ENCODE data around the gene IQCH. TPM values are rescaled to one million over a fixed set of nuclear protein-coding genes. Genes with fewer than 3 reads are reported as not detected.

Gene IQCH
- total RNA-seq, 2 experiments from 2014 or later: 1.2 to 1.7 TPM

DNA sequence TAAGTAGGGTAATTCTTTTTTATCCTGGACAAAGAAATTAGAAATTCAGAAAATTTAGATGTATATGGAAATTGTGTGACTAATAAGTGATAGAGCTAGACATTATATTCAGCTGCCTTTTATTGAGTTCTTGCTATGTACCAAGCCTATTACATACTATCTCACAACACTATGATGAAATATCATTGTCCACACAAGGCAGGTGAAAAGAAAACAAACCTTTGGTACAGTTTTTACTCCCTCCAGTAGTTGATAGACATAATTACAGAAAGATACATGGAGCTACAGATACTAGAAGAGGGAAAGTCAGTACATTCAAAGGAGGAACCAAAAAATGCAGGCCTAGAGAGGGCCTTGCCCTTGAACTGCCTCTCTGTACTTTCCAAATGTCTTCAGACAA, 4.8 kb downstream of the IQCH start:
- ATAC-seq (no peak), DNase-seq (no peak)
- H3K9me3 Mint-ChIP-seq: no peaks in the 10 kb centered on the region
- H3K27ac Mint-ChIP-seq: no peak overlapping the region
- POLR2A ChIA-PET: no interaction called here
- peaks cover 2% of the 10 kb centered on the region for H3K27me3 Mint-ChIP-seq
- TF ChIP-seq, protein P1, sequence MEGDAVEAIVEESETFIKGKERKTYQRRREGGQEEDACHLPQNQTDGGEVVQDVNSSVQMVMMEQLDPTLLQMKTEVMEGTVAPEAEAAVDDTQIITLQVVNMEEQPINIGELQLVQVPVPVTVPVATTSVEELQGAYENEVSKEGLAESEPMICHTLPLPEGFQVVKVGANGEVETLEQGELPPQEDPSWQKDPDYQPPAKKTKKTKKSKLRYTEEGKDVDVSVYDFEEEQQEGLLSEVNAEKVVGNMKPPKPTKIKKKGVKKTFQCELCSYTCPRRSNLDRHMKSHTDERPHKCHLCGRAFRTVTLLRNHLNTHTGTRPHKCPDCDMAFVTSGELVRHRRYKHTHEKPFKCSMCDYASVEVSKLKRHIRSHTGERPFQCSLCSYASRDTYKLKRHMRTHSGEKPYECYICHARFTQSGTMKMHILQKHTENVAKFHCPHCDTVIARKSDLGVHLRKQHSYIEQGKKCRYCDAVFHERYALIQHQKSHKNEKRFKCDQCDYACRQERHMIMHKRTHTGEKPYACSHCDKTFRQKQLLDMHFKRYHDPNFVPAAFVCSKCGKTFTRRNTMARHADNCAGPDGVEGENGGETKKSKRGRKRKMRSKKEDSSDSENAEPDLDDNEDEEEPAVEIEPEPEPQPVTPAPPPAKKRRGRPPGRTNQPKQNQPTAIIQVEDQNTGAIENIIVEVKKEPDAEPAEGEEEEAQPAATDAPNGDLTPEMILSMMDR (IDR thresholded peaks at IDR 0.05): no peak
- intact Hi-C loops (cut with micrococcal nuclease): loop anchor here (10.0 kb wide), 1 partner anchor 155 kb away; no protein-coding TSS in a partner anchor
- H3K4me1 Mint-ChIP-seq (ENCODE audit: low read depth): peaks cover 10% of the 10 kb centered on the region
- no peaks in the 10 kb centered on the region for H3K36me3 Mint-ChIP-seq (ENCODE audit: low read depth)
- CTCF ChIA-PET: no interaction called here
- H3K4me3 Mint-ChIP-seq: no peak overlapping the region

DNA sequence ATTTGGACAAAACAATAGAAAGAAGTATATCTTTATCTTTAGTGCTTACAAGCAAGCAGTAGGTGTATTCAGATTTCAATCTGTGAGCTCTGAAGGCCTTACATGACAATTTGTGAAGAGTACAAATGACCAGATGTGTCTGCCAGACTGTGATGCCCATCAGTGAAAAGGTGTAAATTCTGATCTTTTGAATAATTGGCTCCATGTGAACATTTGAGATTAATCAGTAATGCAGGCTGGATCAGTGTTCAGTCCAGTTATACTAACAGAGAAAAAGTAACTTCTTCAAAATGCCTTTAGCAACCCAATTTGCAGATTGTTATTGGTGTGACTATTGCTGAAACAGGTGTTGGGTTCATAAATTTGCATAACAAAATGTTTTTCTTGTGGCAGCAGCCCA, 5.2 kb downstream of the IQCH start:
- H3K27ac Mint-ChIP-seq: no peak overlapping the region
- no peaks in the 10 kb centered on the region for H3K36me3 Mint-ChIP-seq (ENCODE audit: low read depth)
- H3K9me3 Mint-ChIP-seq: no peaks in the 10 kb centered on the region
- ATAC-seq (no peak), DNase-seq (no peak)
- CTCF ChIA-PET: no interaction called here
- intact Hi-C loops (cut with micrococcal nuclease): loop anchor here (10.0 kb wide), 1 partner anchor 155 kb away; no protein-coding TSS in a partner anchor
- H3K4me3 Mint-ChIP-seq: no peak overlapping the region
- POLR2A ChIA-PET: no interaction called here
- H3K27me3 Mint-ChIP-seq: peaks cover 2% of the 10 kb centered on the region
- TF ChIP-seq, protein P1 (IDR thresholded peaks at IDR 0.05): no peak
- peaks cover 8% of the 10 kb centered on the region for H3K4me1 Mint-ChIP-seq (ENCODE audit: low read depth)

DNA sequence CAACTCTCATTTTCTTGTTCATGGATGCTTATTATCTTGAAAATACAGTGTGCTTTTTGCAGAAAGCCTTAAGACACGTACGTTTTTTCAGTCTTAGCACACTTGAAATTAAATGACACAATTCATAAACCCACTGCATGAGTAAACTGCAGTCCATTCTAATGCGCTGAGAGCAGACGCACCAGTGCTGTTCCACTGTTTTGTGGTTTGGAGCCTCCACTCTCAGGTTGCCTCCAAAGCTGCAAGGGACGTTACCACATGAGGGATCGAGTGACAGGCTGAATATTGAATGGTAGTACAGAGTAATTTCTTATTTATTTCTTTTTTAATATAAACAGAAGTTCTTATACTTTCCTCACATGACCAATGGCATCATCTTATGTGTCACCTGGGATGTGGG, 12.3 kb downstream of the IQCH start:
- H3K27me3 Mint-ChIP-seq: no peaks in the 10 kb centered on the region
- no peaks in the 10 kb centered on the region for H3K36me3 Mint-ChIP-seq (ENCODE audit: low read depth)
- DNase-seq (no peak), ATAC-seq (no peak)
- H3K4me1 Mint-ChIP-seq (ENCODE audit: low read depth): no peaks in the 10 kb centered on the region
- ChIA-PET POLR2A (interaction anchor here (0.6 kb wide), 1 partner anchor 289 kb away, joined by 3 read pairs; no protein-coding TSS in a partner anchor), CTCF (no interaction called here)
- intact Hi-C loops (cut with micrococcal nuclease): no loop called here
- TF ChIP-seq, protein P1 (IDR thresholded peaks at IDR 0.05): no peak
- no peak overlapping the region for H3K27ac Mint-ChIP-seq
- no peaks in the 10 kb centered on the region for H3K9me3 Mint-ChIP-seq
- H3K4me3 Mint-ChIP-seq: no peak overlapping the region

DNA sequence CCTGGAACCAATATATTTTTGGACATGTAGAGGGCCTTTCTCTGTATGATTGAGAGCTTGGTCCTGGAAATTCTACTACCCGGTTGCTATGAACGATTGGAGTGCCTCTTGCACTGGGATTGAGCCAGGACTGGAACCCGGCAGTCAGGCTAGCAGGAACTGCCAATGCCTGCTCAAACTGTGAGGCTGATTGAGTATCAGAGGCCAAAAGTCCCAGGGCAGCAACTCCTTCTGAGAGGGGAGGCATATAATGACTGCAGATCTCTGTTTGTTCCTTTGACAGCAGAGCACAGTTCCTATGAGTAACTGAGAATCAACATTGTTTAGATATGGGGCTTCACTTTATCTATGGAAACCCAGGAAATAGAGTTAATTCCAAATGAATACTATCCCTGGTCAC, 12.9 kb downstream of the IQCH start:
- Mint-ChIP-seq H3K9me3 (no peaks in the 10 kb centered on the region), H3K36me3 (ENCODE audit: low read depth) (no peaks in the 10 kb centered on the region), H3K4me3 (no peak overlapping the region), H3K4me1 (ENCODE audit: low read depth) (no peaks in the 10 kb centered on the region), H3K27me3 (no peaks in the 10 kb centered on the region), H3K27ac (no peak overlapping the region)
- ChIA-PET POLR2A (no interaction called here), CTCF (no interaction called here)
- DNase-seq: no peak
- TF ChIP-seq, protein P1 (IDR thresholded peaks at IDR 0.05): no peak
- intact Hi-C loops (cut with micrococcal nuclease): no loop called here
- ATAC-seq: no peak

DNA sequence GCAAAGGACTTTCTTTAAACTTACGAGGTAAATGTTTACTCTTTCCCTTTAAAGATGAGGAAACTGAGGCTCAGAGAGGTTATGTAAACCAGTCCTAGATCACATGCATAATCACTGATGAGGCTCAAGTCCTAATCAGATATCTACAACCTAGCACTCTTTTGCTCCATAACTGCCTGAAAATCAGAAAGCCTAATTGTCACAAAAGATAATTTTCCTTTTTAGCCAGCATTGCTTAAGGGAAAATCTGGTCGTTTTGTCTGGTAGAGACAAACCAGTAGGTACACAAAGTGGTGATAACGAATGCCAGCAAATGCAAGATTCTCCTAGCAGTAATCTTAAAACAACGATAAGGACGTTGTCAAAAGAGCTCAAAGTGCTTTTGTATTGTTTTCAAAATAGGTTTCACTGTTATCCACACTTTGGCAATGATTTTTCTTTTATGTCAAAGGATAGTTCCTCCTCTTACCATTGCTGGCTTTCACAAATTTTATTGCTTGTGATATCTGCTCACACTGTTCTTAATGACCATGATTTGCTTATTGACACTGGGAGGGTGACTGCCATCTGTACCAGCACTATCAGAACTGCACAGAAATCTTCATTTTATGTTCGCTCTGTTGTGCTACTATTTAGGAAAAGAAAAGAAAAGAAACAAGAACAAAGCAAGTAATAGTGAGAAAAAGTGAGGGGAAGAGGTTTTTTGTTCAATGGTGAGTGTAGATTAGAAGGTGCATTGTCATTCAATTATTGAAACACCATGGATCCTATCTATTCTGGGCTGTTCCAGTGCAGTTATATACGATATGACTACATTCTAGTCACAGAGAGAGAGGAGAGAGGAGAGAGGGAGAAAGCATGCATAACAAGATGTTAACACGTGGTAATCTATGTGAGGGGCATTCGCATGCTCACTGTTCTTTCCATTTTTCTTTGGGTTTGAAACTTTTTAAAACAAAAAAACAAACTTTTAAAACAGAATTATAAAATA, 13.7 kb downstream of the IQCH start:
- TF ChIP-seq, protein P1 (IDR thresholded peaks at IDR 0.05): no peak
- intact Hi-C loops (cut with micrococcal nuclease): no loop called here
- H3K4me1 Mint-ChIP-seq (ENCODE audit: low read depth): no peaks in the 10 kb centered on the region
- no peak overlapping the region for H3K27ac Mint-ChIP-seq
- H3K27me3 Mint-ChIP-seq: no peaks in the 10 kb centered on the region
- ChIA-PET POLR2A (no interaction called here), CTCF (no interaction called here)
- no peaks in the 10 kb centered on the region for H3K9me3 Mint-ChIP-seq
- no peak overlapping the region for H3K4me3 Mint-ChIP-seq
- no peaks in the 10 kb centered on the region for H3K36me3 Mint-ChIP-seq (ENCODE audit: low read depth)
- ATAC-seq (no peak), DNase-seq (no peak)
